Liver (tissue), 3 donors: ENCODE data around the gene PHLDB3.
"Not testable (repeated sequence)": the region's sequence is repeated elsewhere in the genome, so short reads cannot be mapped to it uniquely, and the experiment has no call there.

Experiments
- CTCF ChIP-seq: fragments of 150-350 bp; IDR thresholded peaks from 2 replicates; pipeline ENCODE4 v1.5.1; 2017; ENCODE audit warnings: improper control_type of control experiment, low read depth, low read length; ENCODE audit not compliant: missing input control
- EGR1 ChIP-seq, 2 donors: IDR thresholded peaks; 2 replicates each; pipeline ENCODE4 v1.6.1; 2016 to 2018; ENCODE audit warnings: antibody characterized with exemption in 2 of 2, low read depth in 2 of 2
- JUND ChIP-seq, 2 donors: IDR thresholded peaks; 2 replicates each; pipeline ENCODE4 v1.6.1; 2016; ENCODE audit warnings: antibody characterized with exemption in 2 of 2
- MAX ChIP-seq: IDR thresholded peaks from 2 replicates; pipeline ENCODE4 v1.6.1; 2016; ENCODE audit warnings: antibody characterized with exemption
- NR2F2 ChIP-seq: IDR thresholded peaks from 2 replicates; pipeline ENCODE4 v1.6.1; 2016; ENCODE audit warnings: antibody characterized with exemption
- RAD21 ChIP-seq, 2 donors: IDR thresholded peaks; 2 replicates each; pipeline ENCODE4 v1.6.1; 2016; ENCODE audit warnings: antibody characterized with exemption in 2 of 2, mild to moderate bottlenecking in 2 of 2
- REST ChIP-seq: IDR thresholded peaks from 2 replicates; pipeline ENCODE4 v1.6.1; 2016; ENCODE audit warnings: antibody characterized with exemption, mild to moderate bottlenecking
- SP1 ChIP-seq: IDR thresholded peaks from 2 replicates; pipeline ENCODE4 v1.6.1; 2018; ENCODE audit warnings: antibody characterized with exemption, mild to moderate bottlenecking
- TAF1 ChIP-seq: conservative IDR thresholded peaks from 2 replicates; pipeline ENCODE4 v1.6.1; 2016; ENCODE audit warnings: antibody characterized with exemption, mild to moderate bottlenecking
- YY1 ChIP-seq: IDR thresholded peaks from 2 replicates; pipeline ENCODE4 v1.6.1; 2016; ENCODE audit warnings: antibody characterized with exemption, mild to moderate bottlenecking
- ZBTB33 ChIP-seq: IDR thresholded peaks from 2 replicates; pipeline ENCODE4 v1.6.1; 2016; ENCODE audit warnings: antibody characterized with exemption
- donor health status: healthy.
- donor health status: healthy.

GRCh38 chr19:43444091-43444490 lies 60.5 kb downstream of the PHLDB3 start:
- not testable (repeated sequence) for TF ChIP-seq CTCF; REST; YY1; MAX; RAD21 (IDR thresholded peaks at IDR 0.05); SP1; JUND (IDR thresholded peaks at IDR 0.05); ZBTB33; NR2F2; EGR1 (IDR thresholded peaks at IDR 0.05; ENCODE audit: low read depth in 2 of 2); TAF1
